ENCODE data around the gene NSDHL.

- TF ChIP-seq CTCF (IDR thresholded peaks at IDR 0.05) (no peak), POLR2AphosphoS5 (IDR thresholded peaks at IDR 0.05) (no peak)
Observed at GRCh38 chrX:152896450-152896849, 65.6 kb downstream of the NSDHL start.

Measured in sigmoid colon (tissue), 4 donors.